OCI-LY1 (cell line): Measurements from ENCODE around the gene NUMA1.

ENCODE experiments used
- CTCF ChIP-seq: fragments of 200-600 bp; sonication (generic), shearing (Covaris generic); IDR thresholded peaks from 2 replicates; pipeline ENCODE4 v1.5.1; 2017; ENCODE audit warnings: mild to moderate bottlenecking, antibody characterized with exemption, low read length, moderate library complexity, mixed read lengths
- EZH2 ChIP-seq: fragments of 200-600 bp; sonication (generic), shearing (Covaris generic); IDR thresholded peaks from 2 replicates; pipeline ENCODE4 v1.8.0; 2017; ENCODE audit warnings: borderline replicate concordance, mixed run types, mild to moderate bottlenecking, antibody characterized with exemption, low read length, moderate library complexity, mixed read lengths

- peak; percentile 81 for TF ChIP-seq CTCF
- TF ChIP-seq EZH2, result no peak
Measured at GRCh38 chr11:71977743-71978418, 102.5 kb downstream of the NUMA1 start.
